H9 (cell line): ENCODE measurements around the gene LYRM1. TPM values are rescaled to one million over a fixed set of nuclear protein-coding genes. Genes with fewer than 3 reads are reported as not detected.

Source experiments
- DNase-seq: peaks from one replicate; pipeline ENCODE4 v3.0.0-alpha.2; 2017
- H2AFZ ChIP-seq: one replicate; pipeline ENCODE4 v1.6.1; 2013; ENCODE audit warnings: mild to moderate bottlenecking, low read length, control low read depth, moderate library complexity
- H2AK5ac ChIP-seq: 2 replicates; pipeline ENCODE4 v1.6.1; 2013; ENCODE audit warnings: low read length, control low read depth, mixed read lengths; ENCODE audit not compliant: insufficient read length
- H2BK120ac ChIP-seq: one replicate; pipeline ENCODE4 v1.6.1; 2013; ENCODE audit warnings: low read depth, mild to moderate bottlenecking, low read length, control low read depth, inconsistent platforms; ENCODE audit not compliant: poor library complexity, severe bottlenecking
- H2BK12ac ChIP-seq: 2 replicates; pipeline ENCODE4 v1.6.1; 2013; ENCODE audit warnings: low read length, control low read depth, mixed read lengths, low read depth; ENCODE audit not compliant: insufficient read length
- H2BK15ac ChIP-seq: 2 replicates; pipeline ENCODE4 v1.6.1; 2013; ENCODE audit warnings: low read depth, low read length, control low read depth
- H2BK20ac ChIP-seq: one replicate; pipeline ENCODE4 v1.6.1; 2013; ENCODE audit warnings: low read depth, mild to moderate bottlenecking, low read length, control low read depth, inconsistent platforms; ENCODE audit not compliant: poor library complexity, severe bottlenecking
- H2BK5ac ChIP-seq: 2 replicates; pipeline ENCODE4 v1.6.1; 2013; ENCODE audit warnings: low read length, control low read depth, mixed read lengths; ENCODE audit not compliant: insufficient read length
- H3K14ac ChIP-seq: 2 replicates; pipeline ENCODE4 v1.6.1; 2013; ENCODE audit warnings: low read length, control low read depth; ENCODE audit not compliant: insufficient read depth
- H3K18ac ChIP-seq: 2 replicates; pipeline ENCODE4 v1.6.1; 2013; ENCODE audit warnings: low read depth, mild to moderate bottlenecking, mixed read lengths, low read length, control low read depth; ENCODE audit not compliant: insufficient read length
- H3K23ac ChIP-seq: 2 replicates; pipeline ENCODE4 v1.6.1; 2013; ENCODE audit warnings: low read length, control low read depth, mixed read lengths, low read depth; ENCODE audit not compliant: insufficient read length
- H3K23me2 ChIP-seq: 2 replicates; pipeline ENCODE4 v1.6.1; 2013; ENCODE audit warnings: low read depth, mild to moderate bottlenecking, mixed read lengths, low read length, control low read depth; ENCODE audit not compliant: insufficient read length, poor library complexity, severe bottlenecking
- H3K27ac ChIP-seq: 2 replicates; pipeline ENCODE4 v1.5.1; 2013; ENCODE audit warnings: low read length, control low read depth, mixed read lengths, low read depth; ENCODE audit not compliant: insufficient read length
- H3K27me3 ChIP-seq: 2 replicates; pipeline ENCODE4 v1.6.1; 2013; ENCODE audit warnings: low read length, control low read depth, inconsistent platforms; ENCODE audit not compliant: insufficient read depth
- H3K4ac ChIP-seq: 2 replicates; pipeline ENCODE4 v1.6.1; 2013; ENCODE audit warnings: low read depth, mild to moderate bottlenecking, control low read depth, inconsistent platforms, low read length, moderate library complexity
- H3K4me1 ChIP-seq: 2 replicates; pipeline ENCODE4 v1.6.1; 2013; ENCODE audit warnings: low read length, control low read depth, inconsistent platforms; ENCODE audit not compliant: insufficient read depth
- H3K4me2 ChIP-seq: 2 replicates; pipeline ENCODE4 v1.6.1; 2013; ENCODE audit warnings: low read length, control low read depth, mixed read lengths; ENCODE audit not compliant: insufficient read length, insufficient read depth
- H3K56ac ChIP-seq: 2 replicates; pipeline ENCODE4 v1.6.1; 2013; ENCODE audit warnings: low read depth, mild to moderate bottlenecking, mixed read lengths, low read length, control low read depth; ENCODE audit not compliant: insufficient read length
- H3K79me1 ChIP-seq: 2 replicates; pipeline ENCODE4 v1.6.1; 2013; ENCODE audit warnings: low read depth, mild to moderate bottlenecking, moderate library complexity, low read length, control low read depth, inconsistent platforms; ENCODE audit not compliant: insufficient read depth, poor library complexity, severe bottlenecking
- H3K79me2 ChIP-seq: 2 replicates; pipeline ENCODE4 v1.6.1; 2013; ENCODE audit warnings: low read length, control low read depth, inconsistent platforms; ENCODE audit not compliant: insufficient read depth
- H3K9ac ChIP-seq: 2 replicates; pipeline ENCODE4 v1.6.1; 2013; ENCODE audit warnings: low read length, control low read depth, mixed read lengths; ENCODE audit not compliant: insufficient read length; ENCODE audit errors: extremely low read depth
- H3K9me3 ChIP-seq: one replicate; pipeline ENCODE4 v1.6.1; 2013; ENCODE audit warnings: low read depth, low read length, inconsistent platforms; ENCODE audit not compliant: control insufficient read depth
- H3T11ph ChIP-seq: one replicate; pipeline ENCODE4 v1.6.1; 2013; ENCODE audit warnings: mild to moderate bottlenecking, low read length, control low read depth, inconsistent platforms
- H4K20me1 ChIP-seq: one replicate; pipeline ENCODE4 v1.6.1; 2013; ENCODE audit not compliant: control insufficient read depth, insufficient read length, insufficient read depth
- H4K5ac ChIP-seq: 2 replicates; pipeline ENCODE4 v1.6.1; 2013; ENCODE audit warnings: low read depth, mild to moderate bottlenecking, mixed read lengths, low read length, control low read depth; ENCODE audit not compliant: insufficient read length
- H4K8ac ChIP-seq: replicated peaks from 2 replicates; pipeline ENCODE4 v1.6.1; 2013; ENCODE audit warnings: low read length, control low read depth, mixed read lengths, low read depth; ENCODE audit not compliant: insufficient read length
- H4K91ac ChIP-seq: 2 replicates; pipeline ENCODE4 v1.6.1; 2013; ENCODE audit warnings: low read depth, mild to moderate bottlenecking, moderate library complexity, mixed read lengths, low read length, control low read depth; ENCODE audit not compliant: insufficient read length
- H3K27ac Mint-ChIP-seq, 3 experiments: 2 replicates in 2 of 3; 3 replicates in 1 of 3; pipeline ENCODE4 v1.8.0; 2020 to 2021; ENCODE audit warnings: mixed read lengths in 3 of 3, mild to moderate bottlenecking in 1 of 3, moderate library complexity in 1 of 3
- H3K27me3 Mint-ChIP-seq: 2 replicates; pipeline ENCODE4 v1.8.0; 2021; ENCODE audit warnings: low read depth, mild to moderate bottlenecking, moderate library complexity, mixed read lengths
- H3K36me3 Mint-ChIP-seq, 3 experiments: 2 replicates in 2 of 3; 3 replicates in 1 of 3; pipeline ENCODE4 v1.8.0; 2020 to 2021; ENCODE audit warnings: low read depth in 3 of 3, mixed read lengths in 3 of 3; ENCODE audit not compliant: insufficient read depth in 1 of 3
- H3K4me1 Mint-ChIP-seq, 2 experiments: 2 replicates each; pipeline ENCODE4 v1.8.0; 2020; ENCODE audit warnings: mixed read lengths in 2 of 2
- H3K4me3 Mint-ChIP-seq, 2 experiments: 2 replicates in 1 of 2; 3 replicates in 1 of 2; pipeline ENCODE4 v1.8.0; 2020 to 2021; ENCODE audit warnings: mild to moderate bottlenecking in 2 of 2, mixed read lengths in 2 of 2, moderate library complexity in 1 of 2
- H3K9me3 Mint-ChIP-seq, 2 experiments: 2 replicates in 1 of 2; 3 replicates in 1 of 2; pipeline ENCODE4 v1.8.0; 2020; ENCODE audit warnings: mild to moderate bottlenecking in 2 of 2, mixed read lengths in 2 of 2, moderate library complexity in 1 of 2
- CTCF ChIP-seq: fragments of 200-600 bp; sonication (generic); conservative IDR thresholded peaks from 3 replicates; pipeline ENCODE4 v1.8.0; 2021; ENCODE audit warnings: antibody characterized with exemption, mild to moderate bottlenecking
- WGBS: extraction: QIAGEN DNeasy Blood & Tissue Kit; methylation state at CpG from one replicate; pipeline ENCODE4 v1.1.7; 2013; ENCODE audit warnings: missing lambda C conversion rate, low lambda C conversion rate, mixed read lengths; ENCODE audit not compliant: insufficient read length; ENCODE audit errors: extremely low coverage; 5-methylcytosine and 5-hydroxymethylcytosine counted together
- total RNA-seq: library from RNA; stranded (reverse); gene quantifications from 2 replicates; pipeline ENCODE4 v1.2.1, GENCODE V29; 2021

Gene LYRM1
- total RNA-seq, 1 experiment from 2014 or later, result 9.6 TPM

GRCh38 chr16:20940871-20941635, 40.5 kb downstream of the LYRM1 start:
- Histone ChIP-seq H3K79me1 (no peaks in the 10 kb centered on the region), H2BK5ac (no peak overlapping the region), H4K5ac (no peak overlapping the region), H3T11ph (no peak overlapping the region), H3K14ac (no peak overlapping the region), H2BK12ac (no peak overlapping the region), H4K91ac (no peak overlapping the region), H3K23ac (no peak overlapping the region), H3K9me3 (no peaks in the 10 kb centered on the region), H3K4me2 (no peak overlapping the region), H3K4me1 (no peaks in the 10 kb centered on the region; the same call in 1 of the 2 replicates), H2AFZ (no peak overlapping the region), H4K8ac (no peak overlapping the region), H3K9ac (no peak overlapping the region), H3K79me2 (no peaks in the 10 kb centered on the region), H3K27me3 (no peaks in the 10 kb centered on the region), H2BK20ac (no peak overlapping the region), H3K56ac (no peak overlapping the region), H3K27ac (no peak overlapping the region), H2AK5ac (no peak overlapping the region), H3K23me2 (no peaks in the 10 kb centered on the region), H3K18ac (no peak overlapping the region), H2BK15ac (no peak overlapping the region), H3K4ac (no peak overlapping the region), H4K20me1 (no peaks in the 10 kb centered on the region), H2BK120ac (no peak overlapping the region)
- peaks cover 6 to 11% of the 10 kb centered on the region in 2 experiments for H3K4me1 Mint-ChIP-seq
- WGBS, result no CpG with 5 or more reads among the region's 6 CpGs
- no peaks in the 10 kb centered on the region for H3K9me3 Mint-ChIP-seq
- DNase-seq, result no peak
- peaks cover 3% of the 10 kb centered on the region; the same call in 1 of the 2 replicates for H3K27me3 Mint-ChIP-seq
- TF ChIP-seq CTCF, result no peak
- no peaks in the 10 kb centered on the region for H3K36me3 Mint-ChIP-seq
- H3K27ac Mint-ChIP-seq, result no peak overlapping the region; a peak in 1 of 7 replicates
- no peak overlapping the region for H3K4me3 Mint-ChIP-seq
